NCI-H2029 treated with DMSO at 0.1 percent for 48 hours (cell line): ENCODE results near the gene SLC1A4.
"Not testable (repeated sequence)": the region's sequence is repeated elsewhere in the genome, so short reads cannot be mapped to it uniquely, and the experiment has no call there.

Source experiments
- DNase-seq: peaks from one replicate; lab custom pipeline; 2025; lab: John Stamatoyannopoulos, UW

Gene SLC1A4

GRCh38 chr2:64992990-64993389 lies 3.8 kb downstream of the SLC1A4 start:
- no peak for DNase-seq

GRCh38 chr2:64995041-64995440 lies 5.8 kb downstream of the SLC1A4 start:
- no peak for DNase-seq

DNA sequence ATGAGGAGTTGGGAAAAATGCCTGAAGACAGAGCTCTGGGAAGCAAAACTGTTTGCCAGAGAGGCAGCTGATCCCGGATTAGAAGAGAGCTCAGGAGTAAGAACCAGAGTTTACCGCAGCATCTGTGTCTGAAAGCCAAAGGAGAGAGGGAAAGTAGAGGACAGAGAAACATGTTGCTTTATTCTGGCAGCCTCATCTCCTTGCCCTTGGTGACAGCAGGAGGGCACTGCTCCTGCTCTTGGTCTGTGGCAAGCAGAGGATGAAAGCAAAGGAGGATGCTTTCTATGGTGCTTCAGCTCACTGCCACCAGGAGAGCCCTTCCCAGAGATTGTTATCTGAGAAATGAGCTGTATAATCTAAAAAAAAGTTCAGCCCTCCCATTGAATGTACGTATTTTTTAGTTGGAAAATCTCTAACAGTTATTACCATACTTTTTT lies 7.7 kb downstream of the SLC1A4 start:
- no peak for DNase-seq

- DNase-seq: no peak
Observed at GRCh38 chr2:64998658-64999061, 9.5 kb downstream of the SLC1A4 start.

DNA sequence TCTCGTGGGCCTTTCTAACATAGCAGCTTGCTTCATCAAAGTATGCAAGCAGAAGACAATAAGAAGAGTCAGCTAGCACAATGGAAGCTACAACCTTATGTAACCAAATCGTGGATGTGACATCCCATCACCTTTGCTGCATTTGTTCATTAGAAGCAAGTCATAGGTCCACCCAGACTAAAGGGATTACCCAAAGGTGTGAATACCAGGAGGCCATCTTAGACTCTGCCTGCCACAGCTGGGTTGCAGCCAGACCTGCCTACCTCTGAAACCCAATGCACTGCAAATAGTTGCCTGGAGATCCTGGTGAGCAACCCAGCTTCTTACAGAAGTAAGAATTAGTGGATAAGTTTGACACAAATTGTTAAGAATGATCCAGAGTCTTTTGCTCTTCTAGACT lies 10.6 kb downstream of the SLC1A4 start:
- DNase-seq: no peak

GRCh38 chr2:65000644-65001043 lies 11.4 kb downstream of the SLC1A4 start:
- no peak for DNase-seq

- DNase-seq: no peak
Observed at GRCh38 chr2:65003037-65003436, 13.8 kb downstream of the SLC1A4 start.

GRCh38 chr2:65004232-65004631 lies 15.0 kb downstream of the SLC1A4 start:
- DNase-seq: not testable (repeated sequence)

DNA sequence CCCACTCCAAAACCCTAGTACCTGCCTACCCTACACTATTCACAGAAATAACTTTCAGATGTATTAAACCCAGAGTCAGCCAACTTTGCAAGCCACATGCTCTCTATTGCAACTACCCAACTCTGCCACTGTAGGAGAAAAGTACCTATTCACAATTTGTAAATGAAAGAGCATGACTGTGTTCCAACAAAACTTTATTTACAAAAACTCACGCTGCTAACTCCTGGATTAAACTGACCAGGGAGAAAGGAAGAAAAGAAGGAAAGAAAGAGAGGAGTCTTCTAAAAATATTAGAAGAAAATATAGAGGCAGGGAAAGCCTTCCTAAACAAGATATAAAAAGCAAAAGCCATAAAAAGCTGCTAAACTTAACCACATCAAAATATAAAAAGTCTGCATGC lies 24.6 kb downstream of the SLC1A4 start:
- no peak for DNase-seq

DNA sequence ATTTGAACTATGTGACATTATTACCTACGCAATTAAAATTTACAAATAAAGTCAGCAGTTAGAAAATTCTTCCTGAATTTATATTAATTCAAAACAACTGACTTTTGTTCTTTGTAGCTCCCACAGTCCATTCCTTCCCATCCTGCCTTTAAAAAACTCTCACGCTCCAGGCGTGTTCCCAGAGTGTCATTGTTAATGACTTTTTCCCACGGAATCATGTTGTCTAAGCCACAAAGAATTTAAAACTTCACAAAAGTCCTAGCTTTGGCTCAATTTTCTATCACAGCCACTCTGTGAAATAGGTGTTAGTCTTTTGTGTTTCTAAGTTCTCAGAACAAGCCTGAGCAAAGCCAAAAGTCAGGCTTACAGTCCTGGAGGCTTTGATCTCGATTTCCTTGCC lies 26.5 kb downstream of the SLC1A4 start:
- DNase-seq: no peak

DNA sequence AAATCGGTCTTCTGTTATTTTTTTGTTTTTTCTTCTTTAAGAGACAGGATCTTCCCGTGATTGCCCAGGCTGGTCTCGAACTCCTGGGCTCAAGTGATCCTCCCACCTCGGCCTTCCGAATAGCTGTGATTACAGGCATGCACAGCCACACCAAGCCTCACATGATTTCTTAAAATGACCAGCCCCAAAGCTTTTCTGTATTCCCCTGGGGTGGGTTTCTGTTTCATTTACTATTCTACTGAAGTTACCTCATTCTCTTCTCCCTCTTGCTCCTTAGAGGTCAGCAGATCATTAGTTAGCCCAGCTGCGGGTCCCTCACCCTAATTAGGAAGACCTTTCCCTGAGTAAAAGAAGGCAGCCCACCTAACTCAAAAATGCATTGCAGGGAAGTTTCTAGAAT lies 27.6 kb downstream of the SLC1A4 start:
- no peak for DNase-seq

DNA sequence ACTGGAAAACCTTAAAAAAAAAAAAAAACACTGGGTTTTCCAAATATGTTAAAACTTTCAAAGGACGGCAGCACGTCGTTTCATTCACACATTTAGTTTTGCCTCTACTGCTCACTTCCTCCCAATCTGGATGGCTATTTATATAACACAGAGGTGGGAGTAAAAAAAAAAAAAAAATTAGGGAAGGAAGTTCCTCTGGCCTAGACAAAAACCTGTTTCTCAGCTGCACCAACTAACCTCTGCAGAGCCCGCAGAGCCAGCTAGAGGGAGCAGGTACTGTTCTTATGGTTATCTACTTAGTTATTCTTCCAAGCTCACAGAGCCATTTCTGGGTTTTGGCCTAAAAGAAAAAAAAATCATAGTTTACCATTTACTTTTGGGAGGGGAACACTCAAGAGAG lies 28.1 kb downstream of the SLC1A4 start:
- no peak for DNase-seq

DNA sequence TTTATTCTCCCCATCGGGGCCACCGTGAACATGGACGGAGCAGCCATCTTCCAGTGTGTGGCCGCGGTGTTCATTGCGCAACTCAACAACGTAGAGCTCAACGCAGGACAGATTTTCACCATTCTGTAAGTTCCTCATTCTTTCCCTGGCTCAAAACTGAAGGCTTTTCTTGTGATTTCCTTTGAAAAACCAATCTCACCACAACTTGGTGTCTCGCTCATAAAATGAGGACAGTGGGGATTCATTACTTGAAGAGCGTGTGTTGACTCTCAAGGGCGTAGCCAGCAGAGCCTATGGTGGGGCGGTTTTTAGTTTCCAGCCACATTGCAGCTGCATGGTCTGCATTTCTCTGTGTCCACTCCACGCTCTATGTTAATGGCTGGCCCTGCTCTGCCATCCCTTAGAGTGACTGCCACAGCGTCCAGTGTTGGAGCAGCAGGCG lies 29.0 kb downstream of the SLC1A4 start:
- no peak for DNase-seq

DNA sequence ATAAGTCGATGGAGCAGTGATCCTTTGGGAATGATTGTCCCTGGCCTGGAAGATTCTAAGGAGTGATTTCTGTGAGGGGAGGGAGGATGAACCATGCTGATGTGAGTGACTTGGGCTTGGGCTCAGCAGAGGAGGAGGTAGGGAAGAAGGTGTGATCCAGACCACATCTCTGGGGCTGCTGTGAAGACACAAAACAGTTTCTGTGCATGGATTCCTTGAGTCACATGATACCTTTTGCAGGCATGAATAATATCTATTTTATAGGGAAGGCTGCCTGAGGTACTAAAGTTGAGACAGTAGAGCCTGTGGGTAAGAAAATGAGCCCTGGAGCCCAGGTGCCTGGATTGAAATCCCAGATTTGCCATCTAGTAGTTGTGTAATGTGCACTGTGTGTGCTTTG lies 29.8 kb downstream of the SLC1A4 start:
- no peak for DNase-seq

DNA sequence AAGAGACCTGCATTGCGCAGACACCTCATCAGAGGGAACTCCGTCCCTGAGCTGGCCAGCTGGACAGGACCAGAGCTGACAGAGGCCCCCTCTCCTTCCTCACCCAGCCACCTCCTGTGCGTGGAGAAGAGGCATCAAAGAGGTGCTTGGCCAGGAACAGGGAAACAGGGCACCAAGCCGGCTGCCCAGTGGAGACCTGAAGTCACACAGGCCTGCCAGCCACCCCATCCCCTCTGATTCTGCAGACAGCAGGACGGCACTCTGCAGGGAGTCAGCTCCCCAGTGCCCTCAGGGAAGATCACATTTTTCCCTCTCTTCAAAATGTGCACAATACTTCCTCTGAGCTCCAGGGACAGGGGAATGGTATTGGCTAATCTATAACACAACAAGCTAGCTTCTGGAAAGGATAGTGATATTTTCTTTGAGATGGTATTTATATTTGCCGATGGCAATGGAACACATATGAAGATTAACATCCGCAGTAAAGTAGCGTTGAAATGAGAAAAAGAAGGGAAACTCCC lies 30.5 kb downstream of the SLC1A4 start:
- DNase-seq: no peak

DNA sequence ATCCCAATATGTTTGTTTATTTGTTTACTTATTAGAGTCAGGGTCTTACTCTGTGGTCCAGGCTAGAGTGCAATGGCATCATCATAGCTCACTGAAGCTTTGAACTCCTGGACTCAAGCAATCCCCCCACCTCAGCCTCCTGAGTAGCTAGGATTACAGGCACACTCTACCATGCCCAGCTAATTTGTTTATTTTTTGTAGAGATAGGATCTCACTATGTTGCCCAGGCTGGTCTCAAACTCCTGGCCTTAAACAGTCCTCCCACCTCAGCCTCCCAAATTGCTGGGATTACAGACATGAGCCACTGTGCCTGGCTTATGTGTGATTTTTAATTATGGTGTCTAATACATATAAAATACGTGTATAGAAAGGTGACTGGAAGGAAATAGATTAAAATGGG lies 31.1 kb downstream of the SLC1A4 start:
- not testable (repeated sequence) for DNase-seq

GRCh38 chr2:65020943-65021528 lies 31.8 kb downstream of the SLC1A4 start:
- no peak for DNase-seq

DNA sequence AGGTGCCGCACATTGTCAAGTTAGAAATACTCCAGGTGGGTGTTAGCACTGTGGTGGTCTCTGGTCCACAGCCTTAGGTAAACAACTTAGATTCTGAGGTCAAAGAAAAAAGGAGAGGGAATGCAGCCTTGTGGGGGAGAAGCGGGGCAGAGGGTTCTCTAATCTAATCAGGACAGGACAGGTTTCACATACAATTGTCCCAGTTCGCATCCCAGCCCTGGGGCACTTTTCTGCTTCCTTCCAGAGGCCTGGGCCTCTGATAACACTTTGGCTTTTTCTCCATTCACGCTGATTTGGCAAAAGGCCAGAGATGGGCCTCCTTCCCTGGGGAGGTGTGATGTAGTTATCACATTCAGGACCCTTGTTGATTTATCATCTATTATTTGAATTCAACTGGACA lies 32.5 kb downstream of the SLC1A4 start:
- DNase-seq: no peak

- no peak for DNase-seq
Observed at GRCh38 chr2:65022189-65022588, 33.0 kb downstream of the SLC1A4 start.

- DNase-seq: no peak
Observed at GRCh38 chr2:65023742-65024141, 34.5 kb downstream of the SLC1A4 start.

DNA sequence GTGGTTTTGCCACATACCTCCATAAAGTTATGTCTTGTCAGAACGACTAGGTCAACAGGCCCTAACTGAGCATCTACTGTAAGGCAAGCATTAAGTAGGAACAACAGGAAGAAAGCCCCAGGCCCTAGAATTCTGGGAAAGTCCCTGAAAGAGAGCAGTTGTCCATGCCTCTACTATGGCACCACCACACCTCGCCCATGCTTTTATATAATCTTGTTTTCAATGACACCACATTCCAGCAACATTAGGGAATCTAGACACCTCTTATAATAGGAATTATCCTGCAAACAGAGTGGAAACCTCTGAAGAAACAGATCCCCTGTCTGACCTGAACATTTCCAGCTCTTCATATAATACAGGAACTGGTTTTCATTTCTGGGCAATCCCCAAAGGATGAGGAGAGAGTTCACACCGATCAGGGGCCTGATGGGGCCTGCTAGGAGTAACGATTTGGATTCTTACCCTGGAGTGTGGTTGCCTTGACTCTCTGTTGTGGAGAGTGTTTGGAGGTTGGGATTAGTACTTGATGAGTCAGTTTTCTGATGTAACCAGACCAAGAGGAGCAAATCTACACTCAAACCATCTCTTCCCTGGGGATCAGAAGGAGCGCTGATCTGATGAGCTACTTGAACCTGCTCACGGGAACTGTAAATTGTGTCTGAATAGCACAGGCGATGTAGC lies 35.1 kb downstream of the SLC1A4 start:
- no peak for DNase-seq

DNA sequence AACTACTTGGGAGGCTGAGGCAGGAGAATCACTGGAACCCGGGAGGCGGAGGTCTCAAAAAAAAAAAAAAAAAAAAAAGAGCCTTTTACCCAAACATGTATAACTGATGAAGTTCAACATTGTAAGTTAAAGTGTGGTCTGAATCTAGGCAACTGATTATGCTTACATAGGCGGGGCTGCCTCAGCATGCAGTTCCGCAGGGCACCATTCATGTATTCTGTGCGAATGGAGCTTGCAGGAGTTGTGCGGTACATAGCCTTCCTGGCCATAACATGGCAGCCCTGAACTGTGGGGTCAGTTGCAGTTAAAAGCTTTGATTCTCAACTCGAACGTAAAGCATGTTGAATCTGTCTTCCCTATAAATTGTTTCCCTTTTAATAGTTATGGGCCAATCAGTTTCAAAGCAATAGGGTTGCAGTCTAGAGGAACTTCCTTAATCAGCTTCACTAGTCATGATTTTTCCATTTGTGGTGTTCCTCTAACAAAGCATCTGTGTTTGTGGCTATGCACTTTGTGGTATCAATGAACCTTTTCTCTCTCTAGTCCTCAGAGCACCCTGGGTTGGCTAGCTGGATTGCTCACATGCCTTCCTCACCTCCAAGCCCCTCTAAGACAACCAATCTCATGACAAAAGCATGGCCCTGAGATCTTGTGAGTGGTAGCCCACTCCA lies 36.4 kb downstream of the SLC1A4 start:
- DNase-seq: no peak

DNA sequence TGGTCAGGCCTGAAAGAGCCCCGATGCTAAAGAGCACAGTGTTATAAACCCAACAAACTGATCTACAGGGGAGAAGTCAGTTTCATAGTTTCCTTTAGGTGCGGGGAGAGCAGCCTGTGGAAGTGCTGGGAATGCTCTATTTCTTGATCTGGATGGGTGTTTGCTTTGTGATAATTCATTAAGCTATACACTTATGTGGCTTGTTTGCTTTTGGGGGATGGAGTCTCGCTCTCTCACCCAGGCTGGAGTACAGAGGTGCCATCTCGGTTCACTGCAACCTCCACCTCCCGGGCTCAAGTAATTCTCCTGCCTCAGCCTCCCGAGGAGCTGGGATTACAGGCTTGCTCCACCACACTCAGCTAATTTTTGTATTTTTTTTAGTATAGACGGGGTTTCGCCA lies 37.0 kb downstream of the SLC1A4 start:
- DNase-seq: no peak
